RWPE1 (cell line): Measurements from ENCODE around the gene FAAP20.

Experiments
- CTCF ChIA-PET: fragments of 350-600 bp; sonication (Branson Sonifier 250); formaldehyde crosslinking; extraction: SDS; loops from one replicate; lab custom pipeline; 2021; lab: Yijun Ruan, JAX
- POLR2A ChIA-PET: fragments of 400-600 bp; formaldehyde crosslinking; extraction: SDS; loops from one replicate; lab custom pipeline; 2020; ENCODE audit warnings: antibody characterized with exemption; ENCODE audit not compliant: low non-redundant PET; lab: Yijun Ruan, JAX
- DNase-seq: peaks from one replicate; pipeline ENCODE4 v3.0.0; 2012; ENCODE audit warnings: low spot score
- H3K27ac ChIP-seq: fragments of 450-650 bp; 2 replicates; pipeline ENCODE4 v1.5.1; 2017
- CTCF ChIP-seq: fragments of 450-650 bp; conservative IDR thresholded peaks from 2 replicates; pipeline ENCODE4 v1.5.1; 2017; ENCODE audit warnings: low read depth, mild to moderate bottlenecking

The FAAP20 gene

GRCh38 chr1:2202843-2203601 is 8.4 kb upstream of the FAAP20 start:
- TF ChIP-seq CTCF, result no peak
- ChIA-PET POLR2A (no interaction called here), CTCF (interaction anchor here (0.5 to 1.6 kb wide), 4 partner anchors 7 to 179 kb away, joined by 3 to 9 read pairs (median 6); partner anchors contain the start of gene FAAP20)
- peak overlapping the region; percentile 76 for H3K27ac ChIP-seq
- DNase-seq, result no peak

- ChIA-PET CTCF (interaction anchor here (0.6 to 1.6 kb wide), 2 partner anchors 11 to 180 kb away, joined by 4 to 9 read pairs; no protein-coding TSS in a partner anchor), POLR2A (no interaction called here)
- no peak for TF ChIP-seq CTCF
- H3K27ac ChIP-seq, result peak overlapping the region; percentile 76
- DNase-seq, result no peak
Measured at GRCh38 chr1:2202008-2202575, 7.5 kb upstream of the FAAP20 start.

GRCh38 chr1:2201062-2201461 is 6.5 kb upstream of the FAAP20 start:
- DNase-seq, result no peak
- POLR2A ChIA-PET, result no interaction called here
- peak overlapping the region; percentile 97 for H3K27ac ChIP-seq
- CTCF ChIA-PET, result no interaction called here
- TF ChIP-seq CTCF, result no peak

- H3K27ac ChIP-seq, result peak overlapping the region; percentile 97
- no peak for DNase-seq
- CTCF ChIA-PET, result no interaction called here
Measured at GRCh38 chr1:2200308-2200943, 5.9 kb upstream of the FAAP20 start.

GRCh38 chr1:2199042-2199810 is 4.7 kb upstream of the FAAP20 start:
- peak overlapping the region; percentile 97 for H3K27ac ChIP-seq
- peak; percentile 68 for DNase-seq
- no peak for TF ChIP-seq CTCF
- ChIA-PET CTCF (interaction anchor here (0.6 kb wide), 1 partner anchor 116 kb away, joined by 3 read pairs; no protein-coding TSS in a partner anchor), POLR2A (interaction anchor here (0.5 kb wide), 1 partner anchor 10 kb away, joined by 5 read pairs; no protein-coding TSS in a partner anchor)

More at GRCh38 chr1:2200308-2200943, 5.9 kb upstream of the FAAP20 start:
- POLR2A ChIA-PET, result no interaction called here
- TF ChIP-seq CTCF, result no peak

GRCh38 chr1:2198571-2198970 is 4.0 kb upstream of the FAAP20 start:
- no peak for DNase-seq
- TF ChIP-seq CTCF, result no peak
- CTCF ChIA-PET, result no interaction called here
- POLR2A ChIA-PET, result interaction anchor here (0.5 kb wide), 1 partner anchor 9 kb away, joined by 5 read pairs; no protein-coding TSS in a partner anchor
- peak overlapping the region; percentile 97 for H3K27ac ChIP-seq
